BE2C (cell line): Measurements from ENCODE around the gene RAD52.
"Not testable (repeated sequence)": the region's sequence is repeated elsewhere in the genome, so short reads cannot be mapped to it uniquely, and the experiment has no call there.

Source experiments
- DNase-seq: peaks from one replicate; pipeline ENCODE4 v3.0.0-alpha.2; 2020
- H3K27me3 ChIP-seq: fragments of 250-450 bp; sonication (Bioruptor Pico); 2 replicates; pipeline ENCODE4 v1.5.1; 2020; ENCODE audit warnings: mild to moderate bottlenecking
- H3K36me3 ChIP-seq: fragments of 250-450 bp; sonication (Bioruptor Pico); 2 replicates; pipeline ENCODE4 v1.5.1; 2020; ENCODE audit warnings: mild to moderate bottlenecking
- H3K4me1 ChIP-seq: fragments of 250-450 bp; sonication (Bioruptor Pico); 2 replicates; pipeline ENCODE4 v1.5.1; 2020
- H3K4me3 ChIP-seq: 2 replicates; pipeline ENCODE4 v1.5.1; 2011; ENCODE audit warnings: low read depth, low read length
- H3K9me3 ChIP-seq: fragments of 250-450 bp; sonication (Bioruptor Pico); 2 replicates; pipeline ENCODE4 v1.5.1; 2020
- CTCF ChIP-seq: IDR thresholded peaks from 2 replicates; pipeline ENCODE4 v1.5.1; 2012; ENCODE audit warnings: mild to moderate bottlenecking, low read depth, low read length

The RAD52 gene

GRCh38 chr12:946631-947030 lies 2.9 kb downstream of the RAD52 start:
- H3K9me3 ChIP-seq, result no peaks in the 10 kb centered on the region
- peaks cover 2% of the 10 kb centered on the region; the same call in 1 of the 2 replicates for H3K4me1 ChIP-seq
- H3K4me3 ChIP-seq, result no peak overlapping the region
- H3K27me3 ChIP-seq, result no peaks in the 10 kb centered on the region
- no peaks in the 10 kb centered on the region for H3K36me3 ChIP-seq
- TF ChIP-seq CTCF, result no peak
- DNase-seq, result no peak

GRCh38 chr12:946212-946611 lies 3.3 kb downstream of the RAD52 start:
- no peak for DNase-seq
- H3K36me3 ChIP-seq, result no peaks in the 10 kb centered on the region

GRCh38 chr12:944211-944610 lies 5.3 kb downstream of the RAD52 start:
- H3K36me3 ChIP-seq, result no peaks in the 10 kb centered on the region; the same call in 1 of the 2 replicates
- no peak for DNase-seq

More at GRCh38 chr12:946212-946611, 3.3 kb downstream of the RAD52 start:
- no peak for TF ChIP-seq CTCF
- Histone ChIP-seq H3K9me3 (no peaks in the 10 kb centered on the region), H3K4me1 (peaks cover 2% of the 10 kb centered on the region; the same call in 1 of the 2 replicates), H3K4me3 (no peak overlapping the region), H3K27me3 (no peaks in the 10 kb centered on the region)

GRCh38 chr12:943051-943450 lies 6.4 kb downstream of the RAD52 start:
- Histone ChIP-seq H3K27me3 (no peaks in the 10 kb centered on the region), H3K4me1 (no peaks in the 10 kb centered on the region; the same call in 1 of the 2 replicates), H3K4me3 (no peak overlapping the region), H3K36me3 (no peaks in the 10 kb centered on the region; the same call in 1 of the 2 replicates), H3K9me3 (no peaks in the 10 kb centered on the region)
- no peak for DNase-seq
- no peak for TF ChIP-seq CTCF

More at GRCh38 chr12:944211-944610, 5.3 kb downstream of the RAD52 start:
- H3K4me3 ChIP-seq, result no peak overlapping the region
- no peaks in the 10 kb centered on the region for H3K27me3 ChIP-seq
- TF ChIP-seq CTCF, result no peak
- no peaks in the 10 kb centered on the region for H3K9me3 ChIP-seq
- H3K4me1 ChIP-seq, result peaks cover 2% of the 10 kb centered on the region; the same call in 1 of the 2 replicates

- TF ChIP-seq CTCF, result no peak
- no peaks in the 10 kb centered on the region; the same call in 1 of the 2 replicates for H3K36me3 ChIP-seq
- H3K4me1 ChIP-seq, result no peaks in the 10 kb centered on the region
- no peak for DNase-seq
- no peaks in the 10 kb centered on the region for H3K27me3 ChIP-seq
- no peak overlapping the region for H3K4me3 ChIP-seq
- no peaks in the 10 kb centered on the region for H3K9me3 ChIP-seq
Observed at GRCh38 chr12:938810-939209, 10.7 kb downstream of the RAD52 start.

GRCh38 chr12:936377-937345 lies 12.8 kb downstream of the RAD52 start:
- H3K27me3 ChIP-seq, result no peaks in the 10 kb centered on the region
- no peak for DNase-seq
- H3K9me3 ChIP-seq, result no peaks in the 10 kb centered on the region
- no peak overlapping the region for H3K4me3 ChIP-seq
- no peaks in the 10 kb centered on the region for H3K4me1 ChIP-seq
- no peaks in the 10 kb centered on the region; the same call in 1 of the 2 replicates for H3K36me3 ChIP-seq
- TF ChIP-seq CTCF, result no peak

GRCh38 chr12:935891-936290 lies 13.6 kb downstream of the RAD52 start:
- H3K4me3 ChIP-seq, H3K4me1 ChIP-seq, DNase-seq, H3K36me3 ChIP-seq, H3K27me3 ChIP-seq, H3K9me3 ChIP-seq: not testable (repeated sequence)
